H9 (cell line): ENCODE results near the gene TRIAP1. TPM values are rescaled to one million over a fixed set of nuclear protein-coding genes. Genes with fewer than 3 reads are reported as not detected.

ENCODE experiments used
- DNase-seq: peaks from one replicate; pipeline ENCODE4 v3.0.0-alpha.2; 2017
- H2AFZ ChIP-seq: one replicate; pipeline ENCODE4 v1.6.1; 2013; ENCODE audit warnings: mild to moderate bottlenecking, low read length, control low read depth, moderate library complexity
- H2AK5ac ChIP-seq: 2 replicates; pipeline ENCODE4 v1.6.1; 2013; ENCODE audit warnings: low read length, control low read depth, mixed read lengths; ENCODE audit not compliant: insufficient read length
- H2BK120ac ChIP-seq: one replicate; pipeline ENCODE4 v1.6.1; 2013; ENCODE audit warnings: low read depth, mild to moderate bottlenecking, low read length, control low read depth, inconsistent platforms; ENCODE audit not compliant: poor library complexity, severe bottlenecking
- H2BK12ac ChIP-seq: 2 replicates; pipeline ENCODE4 v1.6.1; 2013; ENCODE audit warnings: low read length, control low read depth, mixed read lengths, low read depth; ENCODE audit not compliant: insufficient read length
- H2BK15ac ChIP-seq: 2 replicates; pipeline ENCODE4 v1.6.1; 2013; ENCODE audit warnings: low read depth, low read length, control low read depth
- H2BK20ac ChIP-seq: one replicate; pipeline ENCODE4 v1.6.1; 2013; ENCODE audit warnings: low read depth, mild to moderate bottlenecking, low read length, control low read depth, inconsistent platforms; ENCODE audit not compliant: poor library complexity, severe bottlenecking
- H2BK5ac ChIP-seq: 2 replicates; pipeline ENCODE4 v1.6.1; 2013; ENCODE audit warnings: low read length, control low read depth, mixed read lengths; ENCODE audit not compliant: insufficient read length
- H3K14ac ChIP-seq: 2 replicates; pipeline ENCODE4 v1.6.1; 2013; ENCODE audit warnings: low read length, control low read depth; ENCODE audit not compliant: insufficient read depth
- H3K18ac ChIP-seq: 2 replicates; pipeline ENCODE4 v1.6.1; 2013; ENCODE audit warnings: low read depth, mild to moderate bottlenecking, mixed read lengths, low read length, control low read depth; ENCODE audit not compliant: insufficient read length
- H3K23ac ChIP-seq: 2 replicates; pipeline ENCODE4 v1.6.1; 2013; ENCODE audit warnings: low read length, control low read depth, mixed read lengths, low read depth; ENCODE audit not compliant: insufficient read length
- H3K23me2 ChIP-seq: 2 replicates; pipeline ENCODE4 v1.6.1; 2013; ENCODE audit warnings: low read depth, mild to moderate bottlenecking, mixed read lengths, low read length, control low read depth; ENCODE audit not compliant: insufficient read length, poor library complexity, severe bottlenecking
- H3K27ac ChIP-seq: 2 replicates; pipeline ENCODE4 v1.5.1; 2013; ENCODE audit warnings: low read length, control low read depth, mixed read lengths, low read depth; ENCODE audit not compliant: insufficient read length
- H3K27me3 ChIP-seq: 2 replicates; pipeline ENCODE4 v1.6.1; 2013; ENCODE audit warnings: low read length, control low read depth, inconsistent platforms; ENCODE audit not compliant: insufficient read depth
- H3K4ac ChIP-seq: 2 replicates; pipeline ENCODE4 v1.6.1; 2013; ENCODE audit warnings: low read depth, mild to moderate bottlenecking, control low read depth, inconsistent platforms, low read length, moderate library complexity
- H3K4me1 ChIP-seq: 2 replicates; pipeline ENCODE4 v1.6.1; 2013; ENCODE audit warnings: low read length, control low read depth, inconsistent platforms; ENCODE audit not compliant: insufficient read depth
- H3K4me2 ChIP-seq: 2 replicates; pipeline ENCODE4 v1.6.1; 2013; ENCODE audit warnings: low read length, control low read depth, mixed read lengths; ENCODE audit not compliant: insufficient read length, insufficient read depth
- H3K56ac ChIP-seq: 2 replicates; pipeline ENCODE4 v1.6.1; 2013; ENCODE audit warnings: low read depth, mild to moderate bottlenecking, mixed read lengths, low read length, control low read depth; ENCODE audit not compliant: insufficient read length
- H3K79me1 ChIP-seq: 2 replicates; pipeline ENCODE4 v1.6.1; 2013; ENCODE audit warnings: low read depth, mild to moderate bottlenecking, moderate library complexity, low read length, control low read depth, inconsistent platforms; ENCODE audit not compliant: insufficient read depth, poor library complexity, severe bottlenecking
- H3K79me2 ChIP-seq: 2 replicates; pipeline ENCODE4 v1.6.1; 2013; ENCODE audit warnings: low read length, control low read depth, inconsistent platforms; ENCODE audit not compliant: insufficient read depth
- H3K9ac ChIP-seq: 2 replicates; pipeline ENCODE4 v1.6.1; 2013; ENCODE audit warnings: low read length, control low read depth, mixed read lengths; ENCODE audit not compliant: insufficient read length; ENCODE audit errors: extremely low read depth
- H3K9me3 ChIP-seq: one replicate; pipeline ENCODE4 v1.6.1; 2013; ENCODE audit warnings: low read depth, low read length, inconsistent platforms; ENCODE audit not compliant: control insufficient read depth
- H3T11ph ChIP-seq: one replicate; pipeline ENCODE4 v1.6.1; 2013; ENCODE audit warnings: mild to moderate bottlenecking, low read length, control low read depth, inconsistent platforms
- H4K20me1 ChIP-seq: one replicate; pipeline ENCODE4 v1.6.1; 2013; ENCODE audit not compliant: control insufficient read depth, insufficient read length, insufficient read depth
- H4K5ac ChIP-seq: 2 replicates; pipeline ENCODE4 v1.6.1; 2013; ENCODE audit warnings: low read depth, mild to moderate bottlenecking, mixed read lengths, low read length, control low read depth; ENCODE audit not compliant: insufficient read length
- H4K8ac ChIP-seq: replicated peaks from 2 replicates; pipeline ENCODE4 v1.6.1; 2013; ENCODE audit warnings: low read length, control low read depth, mixed read lengths, low read depth; ENCODE audit not compliant: insufficient read length
- H4K91ac ChIP-seq: 2 replicates; pipeline ENCODE4 v1.6.1; 2013; ENCODE audit warnings: low read depth, mild to moderate bottlenecking, moderate library complexity, mixed read lengths, low read length, control low read depth; ENCODE audit not compliant: insufficient read length
- H3K27ac Mint-ChIP-seq, 3 experiments: 2 replicates in 2 of 3; 3 replicates in 1 of 3; pipeline ENCODE4 v1.8.0; 2020 to 2021; ENCODE audit warnings: mixed read lengths in 3 of 3, mild to moderate bottlenecking in 1 of 3, moderate library complexity in 1 of 3
- H3K27me3 Mint-ChIP-seq: 2 replicates; pipeline ENCODE4 v1.8.0; 2021; ENCODE audit warnings: low read depth, mild to moderate bottlenecking, moderate library complexity, mixed read lengths
- H3K36me3 Mint-ChIP-seq, 3 experiments: 2 replicates in 2 of 3; 3 replicates in 1 of 3; pipeline ENCODE4 v1.8.0; 2020 to 2021; ENCODE audit warnings: low read depth in 3 of 3, mixed read lengths in 3 of 3; ENCODE audit not compliant: insufficient read depth in 1 of 3
- H3K4me1 Mint-ChIP-seq, 2 experiments: 2 replicates each; pipeline ENCODE4 v1.8.0; 2020; ENCODE audit warnings: mixed read lengths in 2 of 2
- H3K4me3 Mint-ChIP-seq, 2 experiments: 2 replicates in 1 of 2; 3 replicates in 1 of 2; pipeline ENCODE4 v1.8.0; 2020 to 2021; ENCODE audit warnings: mild to moderate bottlenecking in 2 of 2, mixed read lengths in 2 of 2, moderate library complexity in 1 of 2
- H3K9me3 Mint-ChIP-seq, 2 experiments: 2 replicates in 1 of 2; 3 replicates in 1 of 2; pipeline ENCODE4 v1.8.0; 2020; ENCODE audit warnings: mild to moderate bottlenecking in 2 of 2, mixed read lengths in 2 of 2, moderate library complexity in 1 of 2
- WGBS: extraction: QIAGEN DNeasy Blood & Tissue Kit; methylation state at CpG from one replicate; pipeline ENCODE4 v1.1.7; 2013; ENCODE audit warnings: missing lambda C conversion rate, low lambda C conversion rate, mixed read lengths; ENCODE audit not compliant: insufficient read length; ENCODE audit errors: extremely low coverage; 5-methylcytosine and 5-hydroxymethylcytosine counted together
- total RNA-seq: library from RNA; stranded (reverse); gene quantifications from 2 replicates; pipeline ENCODE4 v1.2.1, GENCODE V29; 2021
- TF ChIP-seq, protein P1 (sequence below): fragments of 200-600 bp; sonication (generic); conservative IDR thresholded peaks from 3 replicates; pipeline ENCODE4 v1.8.0; 2021; ENCODE audit warnings: antibody characterized with exemption, mild to moderate bottlenecking

The TRIAP1 gene
- total RNA-seq, 1 experiment from 2014 or later = 70.4 TPM

DNA sequence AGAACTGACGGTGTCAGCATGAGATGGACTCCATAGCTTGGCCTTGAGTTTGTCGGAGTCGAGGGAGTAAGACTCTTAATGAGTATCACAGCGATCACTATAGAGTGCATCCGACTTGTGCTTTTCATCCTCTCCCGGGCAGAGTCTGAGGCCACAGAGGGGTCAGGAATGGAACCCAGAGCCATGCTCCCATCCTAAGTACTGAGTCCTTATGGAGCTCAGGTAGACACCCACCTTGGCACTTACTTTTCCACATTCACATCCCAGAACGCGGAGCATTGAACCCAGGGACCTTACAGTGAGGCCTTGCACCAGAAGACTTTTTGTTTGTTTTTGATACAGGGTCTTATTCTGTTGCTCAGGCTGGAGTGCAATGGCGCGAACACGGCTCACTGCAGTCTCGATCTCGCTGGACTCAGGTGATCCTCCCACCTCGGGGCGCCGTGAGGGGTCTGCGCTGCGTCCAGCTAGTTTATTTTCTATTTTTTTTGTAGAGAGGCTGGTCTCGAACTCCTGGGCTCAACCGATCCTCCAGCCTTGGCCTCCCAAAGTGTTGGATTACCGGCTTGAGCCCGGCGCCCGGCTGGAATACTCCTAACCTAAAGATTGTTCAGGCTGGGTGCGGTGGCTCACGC is 24.1 kb upstream of the TRIAP1 start:
- H3K9me3 Mint-ChIP-seq = no peaks in the 10 kb centered on the region
- Histone ChIP-seq H2AFZ (no peak overlapping the region), H2BK5ac (no peak overlapping the region), H4K8ac (no peak overlapping the region), H3K23ac (no peak overlapping the region), H3K4me1 (no peaks in the 10 kb centered on the region; the same call in 1 of the 2 replicates), H3K18ac (peak overlapping the region; percentile 38), H4K91ac (no peak overlapping the region), H3T11ph (no peak overlapping the region), H2BK120ac (no peak overlapping the region), H3K9me3 (no peaks in the 10 kb centered on the region), H2AK5ac (no peak overlapping the region), H3K27me3 (no peaks in the 10 kb centered on the region), H3K79me1 (peaks cover 3% of the 10 kb centered on the region), H3K4me2 (peak overlapping the region; percentile 59), H3K14ac (no peak overlapping the region; the same call in 1 of the 2 replicates), H3K56ac (no peak overlapping the region), H3K9ac (peak overlapping the region; percentile 0), H3K27ac (no peak overlapping the region), H2BK15ac (no peak overlapping the region), H3K4ac (no peak overlapping the region), H2BK20ac (no peak overlapping the region), H2BK12ac (no peak overlapping the region), H3K79me2 (peaks cover 11% of the 10 kb centered on the region; the same call in 1 of the 2 replicates), H3K23me2 (peaks cover 7% of the 10 kb centered on the region), H4K20me1 (no peaks in the 10 kb centered on the region), H4K5ac (no peak overlapping the region)
- H3K36me3 Mint-ChIP-seq = peaks cover 13 to 27% (median 19%) of the 10 kb centered on the region in 3 experiments
- H3K4me1 Mint-ChIP-seq = peaks cover 27 to 34% of the 10 kb centered on the region in 2 experiments
- no CpG with 5 or more reads among the region's 26 CpGs for WGBS
- no peak for DNase-seq
- H3K27me3 Mint-ChIP-seq = no peaks in the 10 kb centered on the region
- peak overlapping the region in 2 of 3 experiments; percentile 10 to 93; a peak in 2 of 7 replicates for H3K27ac Mint-ChIP-seq
- TF ChIP-seq, protein P1, sequence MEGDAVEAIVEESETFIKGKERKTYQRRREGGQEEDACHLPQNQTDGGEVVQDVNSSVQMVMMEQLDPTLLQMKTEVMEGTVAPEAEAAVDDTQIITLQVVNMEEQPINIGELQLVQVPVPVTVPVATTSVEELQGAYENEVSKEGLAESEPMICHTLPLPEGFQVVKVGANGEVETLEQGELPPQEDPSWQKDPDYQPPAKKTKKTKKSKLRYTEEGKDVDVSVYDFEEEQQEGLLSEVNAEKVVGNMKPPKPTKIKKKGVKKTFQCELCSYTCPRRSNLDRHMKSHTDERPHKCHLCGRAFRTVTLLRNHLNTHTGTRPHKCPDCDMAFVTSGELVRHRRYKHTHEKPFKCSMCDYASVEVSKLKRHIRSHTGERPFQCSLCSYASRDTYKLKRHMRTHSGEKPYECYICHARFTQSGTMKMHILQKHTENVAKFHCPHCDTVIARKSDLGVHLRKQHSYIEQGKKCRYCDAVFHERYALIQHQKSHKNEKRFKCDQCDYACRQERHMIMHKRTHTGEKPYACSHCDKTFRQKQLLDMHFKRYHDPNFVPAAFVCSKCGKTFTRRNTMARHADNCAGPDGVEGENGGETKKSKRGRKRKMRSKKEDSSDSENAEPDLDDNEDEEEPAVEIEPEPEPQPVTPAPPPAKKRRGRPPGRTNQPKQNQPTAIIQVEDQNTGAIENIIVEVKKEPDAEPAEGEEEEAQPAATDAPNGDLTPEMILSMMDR = no peak
- peak overlapping the region; percentile 92 to 94 for H3K4me3 Mint-ChIP-seq
